Keratinocyte (primary cell): ENCODE results near the gene TK2. TPM values are rescaled to one million over a fixed set of nuclear protein-coding genes. Genes with fewer than 3 reads are reported as not detected.
"Not testable (repeated sequence)": the region's sequence is repeated elsewhere in the genome, so short reads cannot be mapped to it uniquely, and the experiment has no call there.

Source experiments
- DNase-seq: peaks from one replicate; pipeline ENCODE4 v3.0.0-alpha.2; 2011; ENCODE audit warnings: low read depth, missing footprints, low spot score
- FAIRE-seq: peaks from 2 replicates; lab custom pipeline; 2011; peaks lifted over from hg19 to GRCh38; lab: Jason Lieb, UNC
- H2AFZ ChIP-seq: 2 replicates; pipeline ENCODE4 v1.6.0; 2012; ENCODE audit warnings: low read length, control low read depth, inconsistent platforms; ENCODE audit not compliant: control insufficient read depth
- H3K27ac ChIP-seq: 2 replicates; pipeline ENCODE4 v1.5.1; 2011; ENCODE audit warnings: low read length; ENCODE audit not compliant: control insufficient read depth, insufficient read depth
- H3K27me3 ChIP-seq: 3 replicates; pipeline ENCODE4 v1.6.0; 2011; ENCODE audit warnings: low read length; ENCODE audit not compliant: control insufficient read depth, insufficient read depth; ENCODE audit errors: extremely low read depth
- H3K36me3 ChIP-seq, 2 experiments: 2 replicates in 1 of 2; 3 replicates in 1 of 2; pipeline ENCODE4 v1.5.1; 2011; ENCODE audit warnings: low read length in 2 of 2, mild to moderate bottlenecking in 1 of 2; ENCODE audit not compliant: control insufficient read depth in 2 of 2, insufficient read depth in 2 of 2; ENCODE audit errors: extremely low read depth in 1 of 2
- H3K4me1 ChIP-seq: 3 replicates; pipeline ENCODE4 v1.5.1; 2011; ENCODE audit warnings: low read length; ENCODE audit not compliant: control insufficient read depth, insufficient read depth; ENCODE audit errors: extremely low read depth
- H3K4me2 ChIP-seq: 3 replicates; pipeline ENCODE4 v1.6.0; 2011; ENCODE audit warnings: low read depth, low read length; ENCODE audit not compliant: control insufficient read depth, insufficient read depth; ENCODE audit errors: extremely low read depth
- H3K4me3 ChIP-seq, 3 experiments: fragments of 200-600 bp in 1 of 3; sonication (generic) in 1 of 3; 2 replicates in 2 of 3; 3 replicates in 1 of 3; pipeline ENCODE4 v1.5.1; 2011 to 2016; ENCODE audit warnings: low read length in 3 of 3, mild to moderate bottlenecking in 3 of 3, control low read depth in 2 of 3, inconsistent platforms in 1 of 3, low read depth in 1 of 3, mixed read lengths in 1 of 3, mixed run types in 1 of 3, moderate library complexity in 1 of 3; ENCODE audit not compliant: control insufficient read depth in 2 of 3, insufficient read depth in 2 of 3; ENCODE audit errors: extremely low read depth in 1 of 3
- H3K79me2 ChIP-seq: 2 replicates; pipeline ENCODE4 v1.6.0; 2012; ENCODE audit warnings: low read length; ENCODE audit not compliant: control insufficient read depth, insufficient read depth
- H3K9ac ChIP-seq: 3 replicates; pipeline ENCODE4 v1.6.0; 2011; ENCODE audit warnings: low read length; ENCODE audit not compliant: control insufficient read depth, insufficient read depth; ENCODE audit errors: extremely low read depth
- H3K9me1 ChIP-seq: 3 replicates; pipeline ENCODE4 v1.6.0; 2011; ENCODE audit warnings: low read length; ENCODE audit not compliant: control insufficient read depth, insufficient read depth; ENCODE audit errors: extremely low read depth
- H3K9me3 ChIP-seq: 2 replicates; pipeline ENCODE4 v1.5.1; 2012; ENCODE audit warnings: low read depth, low read length; ENCODE audit not compliant: control insufficient read depth
- H4K20me1 ChIP-seq: 3 replicates; pipeline ENCODE4 v1.6.0; 2011; ENCODE audit warnings: low read length; ENCODE audit not compliant: control insufficient read depth, insufficient read depth; ENCODE audit errors: extremely low read depth
- EZH2 ChIP-seq: IDR thresholded peaks from one replicate; pipeline ENCODE4 v1.6.1; 2012; ENCODE audit warnings: inconsistent platforms, mild to moderate bottlenecking, low read length, moderate library complexity
- dilution Hi-C: fragments of 300-500 bp; cut with MboI; formaldehyde crosslinking; loops from one replicate; pipeline ENCODE4 v1.7.0; 2020; ENCODE audit warnings: low sequenced_read_pairs; ENCODE audit not compliant: extremely low pct_ligation_motif_present
- polyA plus RNA-seq, 5 experiments: library from polyadenylated mRNA; depleted of rRNA in 3 of 5; stranded (reverse) in 3 of 5; stranded (forward) in 1 of 5; unstranded in 1 of 5; fragments of >200 nt; gene quantifications; 1 replicate in 1 of 5; 2 replicates in 3 of 5; 3 replicates in 1 of 5; pipeline versions ENCODE4 v1.2.1 to v1.2.3, GENCODE V29; 2011 to 2012; ENCODE audit warnings: missing spikeins in 2 of 5, low read depth in 1 of 5, low replicate concordance in 1 of 5
- TF ChIP-seq, protein P1 (sequence below), 3 experiments: IDR thresholded peaks in 1 of 3; conservative IDR thresholded peaks in 1 of 3; optimal IDR thresholded peaks in 1 of 3; 2 replicates in 2 of 3; 3 replicates in 1 of 3; pipeline versions ENCODE3 to v1.5.1; 2011; ENCODE audit warnings: low read length in 3 of 3, mild to moderate bottlenecking in 3 of 3, moderate library complexity in 2 of 3, control low read depth in 1 of 3, inconsistent platforms in 1 of 3; ENCODE audit not compliant: insufficient read depth in 2 of 3; ENCODE audit errors: extremely low read depth in 1 of 3

The TK2 gene
- polyA plus RNA-seq, 1 donor (not counting 4 experiments of a cell fraction or from before 2014, with no cell fraction given): 19.7 TPM

DNA sequence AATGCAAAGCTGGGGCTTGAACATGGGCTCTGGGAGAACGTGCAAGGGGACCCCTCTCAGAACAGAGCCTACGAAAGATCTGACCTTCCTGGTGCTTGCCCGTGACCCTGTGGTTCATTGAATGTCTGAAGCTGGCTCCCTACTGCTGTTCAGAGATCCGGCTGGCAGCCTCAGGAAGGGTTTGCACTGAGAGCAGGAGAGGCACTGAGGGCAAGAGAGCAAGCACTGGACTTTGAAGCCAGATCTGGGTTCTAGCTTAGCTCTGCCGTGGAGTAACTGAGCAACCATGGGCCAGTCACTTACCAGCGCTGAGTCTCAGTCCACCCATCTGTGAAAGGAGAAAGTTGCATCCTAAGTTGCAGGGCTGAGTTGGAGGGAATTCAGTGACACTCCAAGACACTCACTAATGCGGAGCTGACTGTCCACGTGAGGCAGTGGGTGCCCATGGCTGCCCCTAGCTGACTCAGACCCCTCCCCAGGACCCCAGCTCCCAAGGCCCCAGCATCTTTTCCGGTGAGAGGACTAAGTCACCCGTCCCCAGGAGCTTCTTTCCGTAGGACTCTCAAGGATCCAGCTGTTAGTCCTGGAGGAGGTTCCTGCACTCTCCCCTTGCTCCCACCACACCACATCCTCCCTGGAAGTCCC, 81.5 kb downstream of the TK2 start:
- Histone ChIP-seq H3K9me3 (no peaks in the 10 kb centered on the region), H3K79me2 (no peaks in the 10 kb centered on the region), H3K36me3 (no peaks in the 10 kb centered on the region), H3K9ac (no peak overlapping the region), H3K4me3 (no peak overlapping the region), H2AFZ (no peak overlapping the region), H4K20me1 (no peaks in the 10 kb centered on the region), H3K27ac (no peak overlapping the region), H3K4me2 (no peak overlapping the region), H3K27me3 (peaks cover 6% of the 10 kb centered on the region), H3K9me1 (no peaks in the 10 kb centered on the region), H3K4me1 (no peaks in the 10 kb centered on the region)
- DNase-seq (no peak), FAIRE-seq (no peak)
- dilution Hi-C loops: no loop called here
- TF ChIP-seq, protein P1, sequence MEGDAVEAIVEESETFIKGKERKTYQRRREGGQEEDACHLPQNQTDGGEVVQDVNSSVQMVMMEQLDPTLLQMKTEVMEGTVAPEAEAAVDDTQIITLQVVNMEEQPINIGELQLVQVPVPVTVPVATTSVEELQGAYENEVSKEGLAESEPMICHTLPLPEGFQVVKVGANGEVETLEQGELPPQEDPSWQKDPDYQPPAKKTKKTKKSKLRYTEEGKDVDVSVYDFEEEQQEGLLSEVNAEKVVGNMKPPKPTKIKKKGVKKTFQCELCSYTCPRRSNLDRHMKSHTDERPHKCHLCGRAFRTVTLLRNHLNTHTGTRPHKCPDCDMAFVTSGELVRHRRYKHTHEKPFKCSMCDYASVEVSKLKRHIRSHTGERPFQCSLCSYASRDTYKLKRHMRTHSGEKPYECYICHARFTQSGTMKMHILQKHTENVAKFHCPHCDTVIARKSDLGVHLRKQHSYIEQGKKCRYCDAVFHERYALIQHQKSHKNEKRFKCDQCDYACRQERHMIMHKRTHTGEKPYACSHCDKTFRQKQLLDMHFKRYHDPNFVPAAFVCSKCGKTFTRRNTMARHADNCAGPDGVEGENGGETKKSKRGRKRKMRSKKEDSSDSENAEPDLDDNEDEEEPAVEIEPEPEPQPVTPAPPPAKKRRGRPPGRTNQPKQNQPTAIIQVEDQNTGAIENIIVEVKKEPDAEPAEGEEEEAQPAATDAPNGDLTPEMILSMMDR (optimal IDR thresholded peaks at IDR 0.05 in 1 of 3, IDR thresholded peaks at IDR 0.05 in 1 of 3, conservative IDR thresholded peaks at IDR 0.05 in 1 of 3; ENCODE audit: extremely low read depth in 1 of 3, insufficient read depth in 2 of 3, low read length in 3 of 3): no peak
- TF ChIP-seq EZH2: no peak

DNA sequence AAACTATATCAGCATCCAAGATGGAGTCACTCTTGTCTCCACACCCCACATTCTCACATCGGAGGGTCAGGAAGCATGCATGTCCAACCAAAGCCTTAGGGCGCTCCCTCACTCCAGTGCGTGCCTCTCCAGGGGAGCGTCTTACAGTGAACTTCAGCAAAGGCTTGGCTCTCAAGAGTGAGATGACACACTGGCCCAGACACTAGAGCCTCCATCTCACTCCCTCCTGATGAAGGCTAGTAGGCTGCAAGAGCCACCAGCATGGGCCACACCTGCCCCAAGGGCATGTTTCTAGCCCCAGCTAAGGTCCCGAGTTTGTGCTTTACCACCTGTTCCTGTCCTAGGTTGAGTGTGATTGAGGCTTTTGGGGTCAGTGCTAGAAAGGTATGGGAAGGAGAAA, 82.3 kb downstream of the TK2 start:
- no peaks in the 10 kb centered on the region for H3K9me1 ChIP-seq
- no peaks in the 10 kb centered on the region for H4K20me1 ChIP-seq
- H3K79me2 ChIP-seq: no peaks in the 10 kb centered on the region
- no peak overlapping the region for H3K27ac ChIP-seq
- peaks cover 6% of the 10 kb centered on the region for H3K27me3 ChIP-seq
- H3K9me3 ChIP-seq: no peaks in the 10 kb centered on the region
- no peaks in the 10 kb centered on the region for H3K4me1 ChIP-seq
- DNase-seq (no peak), FAIRE-seq (no peak)
- H2AFZ ChIP-seq: no peak overlapping the region
- no peak for TF ChIP-seq EZH2
- TF ChIP-seq, protein P1 (optimal IDR thresholded peaks at IDR 0.05 in 1 of 3, IDR thresholded peaks at IDR 0.05 in 1 of 3, conservative IDR thresholded peaks at IDR 0.05 in 1 of 3; ENCODE audit: extremely low read depth in 1 of 3, insufficient read depth in 2 of 3, low read length in 3 of 3): no peak
- H3K9ac ChIP-seq: no peak overlapping the region
- dilution Hi-C loops: no loop called here
- no peak overlapping the region for H3K4me3 ChIP-seq
- H3K36me3 ChIP-seq: no peaks in the 10 kb centered on the region
- H3K4me2 ChIP-seq: no peak overlapping the region

- H3K27ac ChIP-seq, H2AFZ ChIP-seq, H3K79me2 ChIP-seq, H3K27me3 ChIP-seq, H3K36me3 ChIP-seq, H3K4me3 ChIP-seq, dilution Hi-C loops, H3K4me2 ChIP-seq, H3K4me1 ChIP-seq, H3K9me1 ChIP-seq, FAIRE-seq, H3K9me3 ChIP-seq, H3K9ac ChIP-seq, H4K20me1 ChIP-seq, DNase-seq: not testable (repeated sequence)
Observed at GRCh38 chr16:66466636-66467035, 83.3 kb downstream of the TK2 start.

DNA sequence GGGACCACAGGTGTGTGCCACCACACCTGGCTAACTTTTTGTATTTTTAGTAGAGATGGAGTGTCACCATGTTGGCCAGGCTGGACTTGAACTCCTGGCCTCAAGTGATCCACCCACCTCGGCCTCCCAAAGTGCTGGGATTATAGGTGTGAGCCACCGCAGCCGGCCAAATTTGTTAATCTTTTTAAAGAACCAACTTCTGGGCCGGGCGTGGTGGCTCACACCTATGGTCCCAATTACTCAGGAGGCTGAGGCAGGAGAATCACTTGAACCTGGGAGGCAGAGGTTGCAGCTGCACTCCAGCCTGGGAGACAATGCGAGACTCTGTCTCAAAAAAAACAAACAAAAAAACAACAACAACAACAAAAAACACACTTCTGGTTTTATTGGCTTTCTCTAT, 84.0 kb downstream of the TK2 start:
- FAIRE-seq, H3K4me2 ChIP-seq, H3K4me1 ChIP-seq, H3K9me3 ChIP-seq, DNase-seq, H3K36me3 ChIP-seq, H3K4me3 ChIP-seq, H3K79me2 ChIP-seq, H3K9me1 ChIP-seq, dilution Hi-C loops, H3K27ac ChIP-seq, H3K9ac ChIP-seq, H2AFZ ChIP-seq, H4K20me1 ChIP-seq: not testable (repeated sequence)
- peaks cover 11% of the 10 kb centered on the region for H3K27me3 ChIP-seq
